ENCODE measurements around the gene TRMU.
"Not testable (repeated sequence)": the region's sequence is repeated elsewhere in the genome, so short reads cannot be mapped to it uniquely, and the experiment has no call there.

DNA sequence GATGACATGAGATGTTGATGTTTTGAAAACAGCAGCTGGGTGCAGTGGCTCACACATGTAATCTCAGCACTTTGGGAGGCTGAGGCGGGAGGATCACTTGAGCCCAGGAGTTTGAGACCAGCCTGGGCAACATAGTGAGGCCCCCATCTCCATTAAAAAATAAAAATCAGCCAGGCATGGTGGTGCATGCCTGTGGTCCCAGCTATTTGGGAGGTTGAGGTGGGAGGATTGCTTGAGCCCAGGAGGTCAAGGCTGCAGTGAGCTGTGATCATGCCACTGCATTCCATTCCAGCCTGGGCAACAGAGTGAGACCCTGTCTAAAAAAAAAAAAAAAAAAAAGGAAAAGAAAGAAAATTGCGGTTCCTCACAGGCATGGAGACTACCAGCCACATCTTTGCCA is 22.7 kb upstream of the TRMU start:
- TF ChIP-seq POLR2AphosphoS5 (IDR thresholded peaks at IDR 0.05; ENCODE audit: low read depth, low read length); SIN3A (IDR thresholded peaks at IDR 0.05; ENCODE audit: borderline replicate concordance, insufficient read depth, low read depth, low read length); TCF7L2 (IDR thresholded peaks at IDR 0.05; ENCODE audit: low read depth, low read length): not testable (repeated sequence)
- TF ChIP-seq, protein P1, sequence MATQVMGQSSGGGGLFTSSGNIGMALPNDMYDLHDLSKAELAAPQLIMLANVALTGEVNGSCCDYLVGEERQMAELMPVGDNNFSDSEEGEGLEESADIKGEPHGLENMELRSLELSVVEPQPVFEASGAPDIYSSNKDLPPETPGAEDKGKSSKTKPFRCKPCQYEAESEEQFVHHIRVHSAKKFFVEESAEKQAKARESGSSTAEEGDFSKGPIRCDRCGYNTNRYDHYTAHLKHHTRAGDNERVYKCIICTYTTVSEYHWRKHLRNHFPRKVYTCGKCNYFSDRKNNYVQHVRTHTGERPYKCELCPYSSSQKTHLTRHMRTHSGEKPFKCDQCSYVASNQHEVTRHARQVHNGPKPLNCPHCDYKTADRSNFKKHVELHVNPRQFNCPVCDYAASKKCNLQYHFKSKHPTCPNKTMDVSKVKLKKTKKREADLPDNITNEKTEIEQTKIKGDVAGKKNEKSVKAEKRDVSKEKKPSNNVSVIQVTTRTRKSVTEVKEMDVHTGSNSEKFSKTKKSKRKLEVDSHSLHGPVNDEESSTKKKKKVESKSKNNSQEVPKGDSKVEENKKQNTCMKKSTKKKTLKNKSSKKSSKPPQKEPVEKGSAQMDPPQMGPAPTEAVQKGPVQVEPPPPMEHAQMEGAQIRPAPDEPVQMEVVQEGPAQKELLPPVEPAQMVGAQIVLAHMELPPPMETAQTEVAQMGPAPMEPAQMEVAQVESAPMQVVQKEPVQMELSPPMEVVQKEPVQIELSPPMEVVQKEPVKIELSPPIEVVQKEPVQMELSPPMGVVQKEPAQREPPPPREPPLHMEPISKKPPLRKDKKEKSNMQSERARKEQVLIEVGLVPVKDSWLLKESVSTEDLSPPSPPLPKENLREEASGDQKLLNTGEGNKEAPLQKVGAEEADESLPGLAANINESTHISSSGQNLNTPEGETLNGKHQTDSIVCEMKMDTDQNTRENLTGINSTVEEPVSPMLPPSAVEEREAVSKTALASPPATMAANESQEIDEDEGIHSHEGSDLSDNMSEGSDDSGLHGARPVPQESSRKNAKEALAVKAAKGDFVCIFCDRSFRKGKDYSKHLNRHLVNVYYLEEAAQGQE (IDR thresholded peaks at IDR 0.05; ENCODE audit: insufficient read depth in 1 of 2, low read depth in 2 of 2, low read length in 1 of 2) = not testable (repeated sequence)
- TF ChIP-seq, protein P2, sequence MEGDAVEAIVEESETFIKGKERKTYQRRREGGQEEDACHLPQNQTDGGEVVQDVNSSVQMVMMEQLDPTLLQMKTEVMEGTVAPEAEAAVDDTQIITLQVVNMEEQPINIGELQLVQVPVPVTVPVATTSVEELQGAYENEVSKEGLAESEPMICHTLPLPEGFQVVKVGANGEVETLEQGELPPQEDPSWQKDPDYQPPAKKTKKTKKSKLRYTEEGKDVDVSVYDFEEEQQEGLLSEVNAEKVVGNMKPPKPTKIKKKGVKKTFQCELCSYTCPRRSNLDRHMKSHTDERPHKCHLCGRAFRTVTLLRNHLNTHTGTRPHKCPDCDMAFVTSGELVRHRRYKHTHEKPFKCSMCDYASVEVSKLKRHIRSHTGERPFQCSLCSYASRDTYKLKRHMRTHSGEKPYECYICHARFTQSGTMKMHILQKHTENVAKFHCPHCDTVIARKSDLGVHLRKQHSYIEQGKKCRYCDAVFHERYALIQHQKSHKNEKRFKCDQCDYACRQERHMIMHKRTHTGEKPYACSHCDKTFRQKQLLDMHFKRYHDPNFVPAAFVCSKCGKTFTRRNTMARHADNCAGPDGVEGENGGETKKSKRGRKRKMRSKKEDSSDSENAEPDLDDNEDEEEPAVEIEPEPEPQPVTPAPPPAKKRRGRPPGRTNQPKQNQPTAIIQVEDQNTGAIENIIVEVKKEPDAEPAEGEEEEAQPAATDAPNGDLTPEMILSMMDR (IDR thresholded peaks at IDR 0.05) = not testable (repeated sequence)
